Prostate gland (tissue), 2 donors: ENCODE results near the gene ECSIT. TPM values are rescaled to one million over a fixed set of nuclear protein-coding genes. Genes with fewer than 3 reads are reported as not detected.
"Not testable (repeated sequence)": the region's sequence is repeated elsewhere in the genome, so short reads cannot be mapped to it uniquely, and the experiment has no call there.

Source experiments
- DNase-seq: peaks from one replicate; pipeline ENCODE4 v3.0.0-alpha.2; 2019; ENCODE audit warnings: low spot score
- H3K27ac ChIP-seq, 2 donors: fragments of 200-600 bp; sonication (generic); 2 replicates each; pipeline ENCODE4 v1.5.1; 2017 to 2019
- H3K27me3 ChIP-seq: fragments of 200-600 bp; sonication (generic); replicated peaks from 2 replicates; pipeline ENCODE4 v1.5.1; 2019; ENCODE audit not compliant: insufficient read depth
- H3K36me3 ChIP-seq, 2 donors: fragments of 200-600 bp; sonication (generic); 1 replicate in 1 of 2; 2 replicates in 1 of 2; pipeline versions ENCODE4 v1.5.1 to v1.8.1; 2017 to 2019
- H3K4me1 ChIP-seq: fragments of 200-600 bp; sonication (generic); replicated peaks from 2 replicates; pipeline ENCODE4 v1.5.1; 2019
- H3K4me3 ChIP-seq, 2 donors: fragments of 200-600 bp; sonication (generic); 2 replicates each; pipeline ENCODE4 v1.5.1; 2017 to 2019
- H3K9me3 ChIP-seq: fragments of 200-600 bp; sonication (generic); 2 replicates; pipeline ENCODE4 v1.5.1; 2017
- POLR2A ChIP-seq: fragments of 450-650 bp; IDR thresholded peaks from one replicate; pipeline ENCODE4 v1.6.1; 2016; ENCODE audit warnings: antibody characterized with exemption, mild to moderate bottlenecking
- POLR2AphosphoS5 ChIP-seq: sonication (generic); formaldehyde crosslinking; IDR thresholded peaks from one replicate; pipeline ENCODE4 v1.6.1; 2017; ENCODE audit warnings: antibody characterized with exemption
- WGBS: methylation state at CpG from one replicate; pipeline ENCODE4 v1.1.5; 2018; 5-methylcytosine and 5-hydroxymethylcytosine counted together
- intact Hi-C: fragments of 100-400 bp; cut with DNase I; formaldehyde crosslinking; loops from one replicate; pipeline ENCODE4 v1.14.2; 2022
- total RNA-seq, 2 donors: library from RNA; depleted of rRNA; stranded (reverse); fragments of >200 nt; gene quantifications; one replicate each; pipeline ENCODE4 v1.1.0, GENCODE V29; 2016
- TF ChIP-seq, protein P1 (sequence below), 4 experiments: fragments of 200-600 bp in 2 of 4; fragments of 450-650 bp in 2 of 4; sonication (generic) in 2 of 4; IDR thresholded peaks; 1 replicate in 3 of 4; 2 replicates in 1 of 4; pipeline ENCODE4 v1.5.1; 2016 to 2019; ENCODE audit warnings: antibody characterized with exemption in 4 of 4, mild to moderate bottlenecking in 2 of 4, moderate library complexity in 2 of 4

The ECSIT gene
- total RNA-seq, 2 donors from 2014 or later, result 93.0 to 94.7 TPM

GRCh38 chr19:11570039-11570462 is 41.1 kb upstream of the ECSIT start:
- WGBS, result 62% methylated on average over 5 of the region's 5 CpGs
- Histone ChIP-seq H3K36me3 (no peaks in the 10 kb centered on the region), H3K27me3 (no peaks in the 10 kb centered on the region), H3K27ac (no peak overlapping the region), H3K4me1 (no peaks in the 10 kb centered on the region), H3K4me3 (no peak overlapping the region), H3K9me3 (no peaks in the 10 kb centered on the region)
- TF ChIP-seq, protein P1, sequence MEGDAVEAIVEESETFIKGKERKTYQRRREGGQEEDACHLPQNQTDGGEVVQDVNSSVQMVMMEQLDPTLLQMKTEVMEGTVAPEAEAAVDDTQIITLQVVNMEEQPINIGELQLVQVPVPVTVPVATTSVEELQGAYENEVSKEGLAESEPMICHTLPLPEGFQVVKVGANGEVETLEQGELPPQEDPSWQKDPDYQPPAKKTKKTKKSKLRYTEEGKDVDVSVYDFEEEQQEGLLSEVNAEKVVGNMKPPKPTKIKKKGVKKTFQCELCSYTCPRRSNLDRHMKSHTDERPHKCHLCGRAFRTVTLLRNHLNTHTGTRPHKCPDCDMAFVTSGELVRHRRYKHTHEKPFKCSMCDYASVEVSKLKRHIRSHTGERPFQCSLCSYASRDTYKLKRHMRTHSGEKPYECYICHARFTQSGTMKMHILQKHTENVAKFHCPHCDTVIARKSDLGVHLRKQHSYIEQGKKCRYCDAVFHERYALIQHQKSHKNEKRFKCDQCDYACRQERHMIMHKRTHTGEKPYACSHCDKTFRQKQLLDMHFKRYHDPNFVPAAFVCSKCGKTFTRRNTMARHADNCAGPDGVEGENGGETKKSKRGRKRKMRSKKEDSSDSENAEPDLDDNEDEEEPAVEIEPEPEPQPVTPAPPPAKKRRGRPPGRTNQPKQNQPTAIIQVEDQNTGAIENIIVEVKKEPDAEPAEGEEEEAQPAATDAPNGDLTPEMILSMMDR (IDR thresholded peaks at IDR 0.05), result no peak
- no peak for TF ChIP-seq POLR2AphosphoS5
- TF ChIP-seq POLR2A, result no peak
- no peak for DNase-seq
- intact Hi-C loops, result no loop called here

- Histone ChIP-seq H3K4me3 (no peak overlapping the region), H3K27ac (no peak overlapping the region), H3K4me1 (no peaks in the 10 kb centered on the region), H3K36me3 (no peaks in the 10 kb centered on the region), H3K9me3 (no peaks in the 10 kb centered on the region), H3K27me3 (no peaks in the 10 kb centered on the region)
- TF ChIP-seq POLR2A (no peak), POLR2AphosphoS5 (no peak)
- TF ChIP-seq, protein P1 (IDR thresholded peaks at IDR 0.05), result no peak
- WGBS, result 73% methylated on average over 2 of the region's 2 CpGs
- no peak for DNase-seq
- intact Hi-C loops, result no loop called here
Measured at GRCh38 chr19:11566164-11566563, 37.2 kb upstream of the ECSIT start.

DNA sequence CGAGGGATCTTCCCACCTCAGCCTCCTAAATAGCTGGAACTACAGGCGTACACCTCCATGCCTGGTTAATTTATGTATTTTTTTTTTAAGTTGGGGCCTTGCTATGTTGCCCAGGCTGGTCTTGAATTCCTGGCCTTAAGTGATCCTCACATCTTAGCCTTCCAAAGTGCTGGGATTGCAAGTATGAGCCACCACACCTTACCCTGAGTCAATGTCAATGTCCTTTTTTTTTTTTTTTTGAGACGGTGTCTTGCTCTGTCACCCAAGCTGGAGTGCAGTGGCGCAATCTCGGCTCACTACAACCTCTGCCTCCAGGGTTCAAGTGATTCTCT is 36.7 kb upstream of the ECSIT start:
- 91% methylated on average over 5 of the region's 5 CpGs for WGBS

GRCh38 chr19:11564082-11564807 is 35.3 kb upstream of the ECSIT start:
- H3K9me3 ChIP-seq, H3K27ac ChIP-seq, DNase-seq, H3K36me3 ChIP-seq, intact Hi-C loops, H3K4me3 ChIP-seq, H3K4me1 ChIP-seq, H3K27me3 ChIP-seq: not testable (repeated sequence)
- WGBS, result 93% methylated on average over 6 of the region's 6 CpGs

More for the DNA sequence above, 36.7 kb upstream of the ECSIT start:
- H3K27ac ChIP-seq, intact Hi-C loops, H3K27me3 ChIP-seq, H3K4me1 ChIP-seq, H3K4me3 ChIP-seq, H3K9me3 ChIP-seq, H3K36me3 ChIP-seq, DNase-seq: not testable (repeated sequence)

DNA sequence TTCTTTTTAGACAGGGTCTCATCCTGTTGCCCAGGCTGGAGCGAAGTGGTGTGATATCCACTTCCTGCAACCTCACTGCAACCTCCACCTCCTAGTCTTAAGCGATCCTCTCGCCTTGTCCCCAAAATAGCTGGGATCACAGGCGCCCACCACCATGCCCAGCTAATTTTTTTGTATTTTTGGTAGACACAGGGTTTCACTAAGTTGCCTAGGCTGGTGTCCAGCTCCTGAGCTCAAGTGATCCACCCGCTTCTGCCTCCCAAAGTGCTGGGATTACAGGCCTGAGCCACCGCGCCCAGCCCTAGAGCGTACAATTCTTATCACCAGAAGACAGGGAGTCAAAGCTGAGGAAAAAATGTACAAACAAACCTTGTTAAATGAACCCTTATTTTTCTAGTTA is 34.6 kb upstream of the ECSIT start:
- intact Hi-C loops, result no loop called here
- DNase-seq, result no peak
- Histone ChIP-seq H3K4me3 (no peak overlapping the region), H3K36me3 (no peaks in the 10 kb centered on the region), H3K4me1 (no peaks in the 10 kb centered on the region), H3K27me3 (no peaks in the 10 kb centered on the region), H3K9me3 (no peaks in the 10 kb centered on the region), H3K27ac (no peak overlapping the region)
- TF ChIP-seq POLR2AphosphoS5 (no peak), POLR2A (no peak)
- TF ChIP-seq, protein P1 (IDR thresholded peaks at IDR 0.05), result no peak
- 95% methylated on average over 8 of the region's 8 CpGs for WGBS

DNA sequence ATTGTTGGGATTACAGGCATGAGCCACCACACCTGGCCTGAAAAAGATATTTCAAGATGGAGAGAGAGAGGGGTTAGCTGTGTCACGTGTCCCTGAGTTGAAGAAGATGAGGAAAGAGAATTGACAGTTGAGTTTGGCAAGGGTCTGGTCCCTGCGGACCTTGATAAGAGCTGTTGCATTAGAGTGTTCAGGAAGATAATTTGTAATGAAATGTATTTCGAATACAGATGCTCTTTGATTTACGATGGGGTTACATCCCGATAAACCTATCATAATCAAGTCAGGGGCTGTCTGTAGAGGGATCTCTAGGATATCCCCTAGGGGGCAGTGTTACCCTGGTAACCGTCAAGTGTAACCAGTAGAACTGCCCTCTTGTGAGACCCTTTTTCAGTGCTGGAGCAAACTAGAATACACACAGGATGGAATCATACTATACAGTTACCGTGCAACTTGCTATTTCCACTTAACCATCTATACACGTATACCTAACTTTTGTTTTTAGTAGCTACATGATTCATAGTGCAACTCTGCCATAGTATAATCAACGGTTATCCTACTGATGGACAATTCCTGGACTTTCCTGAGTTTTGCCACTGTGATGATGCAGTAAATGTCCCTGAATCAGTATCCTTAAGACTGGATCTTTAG is 31.6 kb upstream of the ECSIT start:
- 13% methylated on average over 9 of the region's 9 CpGs for WGBS
- no peak overlapping the region for H3K4me3 ChIP-seq
- no peak overlapping the region for H3K27ac ChIP-seq
- no peaks in the 10 kb centered on the region for H3K36me3 ChIP-seq
- H3K9me3 ChIP-seq, result no peaks in the 10 kb centered on the region
- TF ChIP-seq POLR2AphosphoS5 (peak; percentile 42), POLR2A (no peak)
- TF ChIP-seq, protein P1 (IDR thresholded peaks at IDR 0.05), result peak in 3 of 4 experiments; percentile 64 to 68 (median 68)
- intact Hi-C loops, result no loop called here
- no peaks in the 10 kb centered on the region for H3K27me3 ChIP-seq
- H3K4me1 ChIP-seq, result peaks cover 11% of the 10 kb centered on the region
- DNase-seq, result peak; percentile 42
